ENCODE measurements around the gene PSMD14. TPM values are rescaled to one million over a fixed set of nuclear protein-coding genes. Genes with fewer than 3 reads are reported as not detected.

PSMD14 gene
- total RNA-seq, 2 experiments from 2014 or later, result 49.2 to 84.3 TPM

- H3K27ac ChIP-seq (ENCODE audit: low read depth, low read length, poor library complexity, severe bottlenecking), result no peak overlapping the region
- H3K9me3 ChIP-seq (ENCODE audit: low read length), result no peaks in the 10 kb centered on the region
- ChIA-PET POLR2A (interaction anchor here (0.6 to 1.1 kb wide), 6 partner anchors 14 to 1945 kb away, joined by 3 to 4 read pairs (median 3); no protein-coding TSS in a partner anchor), CTCF (ENCODE audit: unreplicated experiment) (no interaction called here)
- BruUV-seq (replicated peaks), result no TSS peak
- no peaks in the 10 kb centered on the region for H3K36me3 ChIP-seq (ENCODE audit: insufficient read depth, low read length)
- intact Hi-C loops (cut with micrococcal nuclease; ENCODE audit: unreplicated experiment), result no loop called here
- H3K79me2 ChIP-seq (ENCODE audit: insufficient read depth, low read depth, low read length), result no peaks in the 10 kb centered on the region
- H3K9me2 ChIP-seq (ENCODE audit: insufficient read depth, low read length), result no peaks in the 10 kb centered on the region
- TF ChIP-seq CTCF (conservative IDR thresholded peaks at IDR 0.05; ENCODE audit: low read length) (no peak), EZH2phosphoT487 (IDR thresholded peaks at IDR 0.05; ENCODE audit: borderline replicate concordance, low read depth, low read length) (no peak)
- H2AFZ ChIP-seq (ENCODE audit: low read length), result no peak overlapping the region
- no peak for DNase-seq (ENCODE audit: low spot score)
- no peak overlapping the region for H3K4me3 ChIP-seq (ENCODE audit: low read depth, low read length, poor library complexity, severe bottlenecking)
- no peaks in the 10 kb centered on the region for H3K4me1 ChIP-seq (ENCODE audit: insufficient read depth, low read length, poor library complexity, severe bottlenecking)
- H4K20me1 ChIP-seq (ENCODE audit: insufficient read depth, low read length), result no peaks in the 10 kb centered on the region
- no peak overlapping the region for H3K4me2 ChIP-seq (ENCODE audit: low read length)
Observed at GRCh38 chr2:161445097-161445496, 136.9 kb downstream of the PSMD14 start.

GRCh38 chr2:161448431-161448830, 140.2 kb downstream of the PSMD14 start:
- no peaks in the 10 kb centered on the region for H3K9me3 ChIP-seq (ENCODE audit: low read length)
- intact Hi-C loops (cut with micrococcal nuclease; ENCODE audit: unreplicated experiment), result no loop called here
- H3K4me2 ChIP-seq (ENCODE audit: low read length), result no peak overlapping the region
- CTCF ChIA-PET (ENCODE audit: unreplicated experiment), result no interaction called here
- no peaks in the 10 kb centered on the region for H3K4me1 ChIP-seq (ENCODE audit: insufficient read depth, low read length, poor library complexity, severe bottlenecking)
- H4K20me1 ChIP-seq (ENCODE audit: insufficient read depth, low read length), result no peaks in the 10 kb centered on the region
- no TSS peak for BruUV-seq (replicated peaks)
- DNase-seq (ENCODE audit: low spot score), result no peak
- H3K27ac ChIP-seq (ENCODE audit: low read depth, low read length, poor library complexity, severe bottlenecking), result no peak overlapping the region
- no peaks in the 10 kb centered on the region for H3K36me3 ChIP-seq (ENCODE audit: insufficient read depth, low read length)
- no peaks in the 10 kb centered on the region for H3K9me2 ChIP-seq (ENCODE audit: insufficient read depth, low read length)
- no peaks in the 10 kb centered on the region for H3K79me2 ChIP-seq (ENCODE audit: insufficient read depth, low read depth, low read length)
- POLR2A ChIA-PET, result interaction anchor here (1.5 kb wide), 1 partner anchor 11 kb away, joined by 3 read pairs; no protein-coding TSS in a partner anchor
- no peak overlapping the region for H2AFZ ChIP-seq (ENCODE audit: low read length)
- TF ChIP-seq CTCF (conservative IDR thresholded peaks at IDR 0.05; ENCODE audit: low read length), result no peak
- TF ChIP-seq EZH2phosphoT487 (IDR thresholded peaks at IDR 0.05; ENCODE audit: borderline replicate concordance, low read depth, low read length), result no peak
- H3K4me3 ChIP-seq (ENCODE audit: low read depth, low read length, poor library complexity, severe bottlenecking), result no peak overlapping the region

Small RNA genes within 50 kb of the gene (small RNA-seq; reads per million reads assigned to genes)
- not detected for gene RNA5SP108

Other genes with a start within 250 kb of the PSMD14 start
- 43.4 and 52.6 TPM in 2 replicates for gene TANK, start 148.0 kb upstream of the PSMD14 start, total RNA-seq (2014; rRNA removed; shearing (Covaris generic))
- 64.9 and 78.0 TPM in 2 replicates for gene TANK, start 148.0 kb upstream of the PSMD14 start, total RNA-seq (2022)
- gene TBR1, start 107.9 kb downstream of the PSMD14 start, total RNA-seq (2014; rRNA removed; shearing (Covaris generic)), result 0.03 and 0.05 TPM in 2 replicates
- 0.06 TPM in 1 of 2 replicates, not detected in the other for gene TBR1, start 107.9 kb downstream of the PSMD14 start, total RNA-seq (2022)